Loucy (cell line): ENCODE measurements around the gene SNX25.

Experiments
- CTCF ChIP-seq: fragments of 200-600 bp; sonication (generic); conservative IDR thresholded peaks from 2 replicates; pipeline ENCODE4 v1.5.1; 2014; ENCODE audit warnings: mild to moderate bottlenecking, antibody characterized with exemption, low read length
- EZH2phosphoT487 ChIP-seq: fragments of 200-600 bp; IDR thresholded peaks from 2 replicates; pipeline ENCODE4 v1.6.1; 2018; ENCODE audit warnings: antibody characterized with exemption, mild to moderate bottlenecking, moderate library complexity, borderline replicate concordance

DNA sequence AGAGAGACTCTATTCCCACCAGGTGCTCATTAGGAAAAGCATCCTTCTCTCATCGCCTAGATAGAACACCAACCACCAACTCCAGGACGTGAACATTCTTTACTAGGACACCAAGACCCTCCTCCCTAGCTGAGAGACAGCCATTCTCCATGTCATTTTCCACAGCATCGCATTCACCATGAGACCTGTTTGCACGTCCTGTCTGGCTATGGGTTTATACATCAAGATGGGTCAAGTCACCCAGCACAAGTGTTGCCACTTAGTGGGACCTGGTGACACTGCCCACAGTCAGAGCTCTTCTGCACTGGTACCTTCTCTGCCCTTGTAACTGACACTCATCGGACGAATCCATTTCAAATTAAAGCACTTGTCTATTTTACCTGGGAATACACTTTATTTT is 168.9 kb downstream of the SNX25 start:
- TF ChIP-seq CTCF (no peak), EZH2phosphoT487 (no peak)
